ENCODE results near the gene PDSS2.
"Not testable (repeated sequence)": the region's sequence is repeated elsewhere in the genome, so short reads cannot be mapped to it uniquely, and the experiment has no call there.

The PDSS2 gene, protein sequence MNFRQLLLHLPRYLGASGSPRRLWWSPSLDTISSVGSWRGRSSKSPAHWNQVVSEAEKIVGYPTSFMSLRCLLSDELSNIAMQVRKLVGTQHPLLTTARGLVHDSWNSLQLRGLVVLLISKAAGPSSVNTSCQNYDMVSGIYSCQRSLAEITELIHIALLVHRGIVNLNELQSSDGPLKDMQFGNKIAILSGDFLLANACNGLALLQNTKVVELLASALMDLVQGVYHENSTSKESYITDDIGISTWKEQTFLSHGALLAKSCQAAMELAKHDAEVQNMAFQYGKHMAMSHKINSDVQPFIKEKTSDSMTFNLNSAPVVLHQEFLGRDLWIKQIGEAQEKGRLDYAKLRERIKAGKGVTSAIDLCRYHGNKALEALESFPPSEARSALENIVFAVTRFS

DNA sequence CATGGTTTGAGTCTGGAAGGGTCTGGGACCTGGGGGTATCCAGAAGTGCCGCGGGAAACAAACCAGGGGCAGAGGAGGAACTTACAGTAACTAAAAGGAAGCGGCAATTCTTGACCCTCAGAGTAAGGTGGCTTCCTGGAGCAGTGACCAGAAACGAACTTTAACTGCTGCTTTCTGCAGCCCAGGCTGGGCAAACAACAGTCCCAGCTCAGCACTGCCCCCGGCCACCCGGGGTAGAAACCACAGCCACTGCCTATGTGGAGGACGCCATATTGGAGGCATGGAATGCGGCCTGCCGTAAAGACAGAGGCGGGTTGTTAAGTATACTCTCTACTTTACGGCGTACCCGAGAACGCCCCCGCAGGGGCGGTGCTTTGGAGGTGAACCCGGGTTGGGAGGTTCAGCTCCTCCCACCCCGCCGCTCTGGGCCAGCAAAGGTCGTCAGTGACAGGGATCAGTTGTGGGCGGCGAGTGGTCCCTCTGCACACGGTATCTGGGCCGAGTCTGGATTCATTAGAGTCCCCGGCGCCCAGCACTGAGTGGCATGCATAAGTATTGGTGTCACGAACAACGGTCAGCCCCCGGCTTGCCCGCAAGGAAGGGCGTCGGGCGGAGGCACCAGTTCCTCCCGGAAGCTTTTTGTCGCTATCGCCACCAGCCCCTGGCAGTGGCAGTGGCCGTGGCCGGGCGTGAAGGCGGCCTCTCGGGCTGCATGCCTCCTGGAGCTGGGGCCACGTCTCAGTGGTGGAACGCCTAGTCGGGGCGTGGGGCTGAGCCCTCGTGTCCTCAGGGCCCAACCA lies at the start of gene PDSS2:
Gene PDSS2 (minus strand): TSS at position 282 of the 800 bp plus-strand sequence. CDS start 279 bp downstream, at position 3.
- no peak for DNase-seq

- DNase-seq, result no peak
Measured at GRCh38 chr6:107506145-107506544, 46.8 kb upstream of the PDSS2 start.

GRCh38 chr6:107504270-107505026 lies 45.1 kb upstream of the PDSS2 start:
- no peak for DNase-seq

DNA sequence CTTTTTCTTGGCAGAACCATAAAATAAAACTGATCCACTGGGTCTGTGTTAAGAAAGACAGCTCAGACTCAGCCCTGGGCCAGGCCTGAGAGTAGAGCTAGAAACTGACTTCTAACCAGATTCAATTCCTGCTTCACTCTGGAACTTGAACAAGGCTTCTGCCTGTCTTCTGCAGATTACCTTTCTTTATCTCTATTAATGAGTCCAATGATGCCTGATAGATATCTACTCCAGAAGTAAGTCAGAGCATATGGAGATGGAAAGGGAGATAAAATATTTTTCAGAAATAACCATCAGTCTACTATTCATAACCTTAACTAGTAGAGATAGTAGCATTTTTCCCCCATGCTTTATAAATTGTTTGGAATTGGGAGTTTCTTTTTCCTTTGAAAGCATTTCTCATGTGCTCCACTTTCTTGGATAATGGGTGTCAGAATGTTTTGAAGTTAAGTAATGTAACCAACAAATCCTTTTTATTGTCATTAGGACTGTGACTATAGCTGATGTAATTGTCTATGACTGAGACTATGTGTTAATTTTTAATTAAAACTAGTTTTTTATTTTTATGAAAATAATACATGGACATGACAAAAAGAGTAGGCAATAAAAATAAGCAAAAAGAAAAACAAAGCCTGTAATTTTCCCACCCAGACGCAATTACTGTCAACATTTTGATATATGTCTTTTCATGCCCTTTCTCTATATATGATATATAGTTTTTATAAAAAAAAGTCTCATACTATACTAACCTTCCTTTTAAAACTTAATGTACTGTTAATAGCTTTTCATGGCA lies 37.7 kb upstream of the PDSS2 start:
- DNase-seq, result no peak

DNA sequence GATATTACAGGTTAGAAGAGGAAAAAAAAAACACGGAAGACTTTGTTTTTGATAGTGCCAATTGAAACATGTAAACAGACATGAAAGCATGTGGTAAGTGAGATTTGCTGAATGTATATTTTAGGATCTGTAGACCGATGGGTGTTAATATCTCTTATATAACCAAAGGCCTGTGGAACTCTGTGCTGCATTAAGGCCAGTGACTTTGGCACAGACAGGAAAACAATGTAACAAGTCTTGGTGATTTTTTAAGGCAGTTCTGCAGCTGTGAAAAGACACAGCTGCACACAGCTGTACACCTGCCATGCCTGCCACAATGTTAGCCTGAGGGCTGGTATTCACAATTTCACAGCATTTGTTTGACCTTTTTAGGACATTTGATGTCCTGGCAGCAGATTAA lies 36.6 kb upstream of the PDSS2 start:
- no peak for DNase-seq

GRCh38 chr6:107495196-107495643 lies 35.9 kb upstream of the PDSS2 start:
- DNase-seq, result no peak

GRCh38 chr6:107493158-107494057 lies 34.0 kb upstream of the PDSS2 start:
- no peak for DNase-seq

GRCh38 chr6:107491760-107492660 lies 32.6 kb upstream of the PDSS2 start:
- no peak for DNase-seq

DNA sequence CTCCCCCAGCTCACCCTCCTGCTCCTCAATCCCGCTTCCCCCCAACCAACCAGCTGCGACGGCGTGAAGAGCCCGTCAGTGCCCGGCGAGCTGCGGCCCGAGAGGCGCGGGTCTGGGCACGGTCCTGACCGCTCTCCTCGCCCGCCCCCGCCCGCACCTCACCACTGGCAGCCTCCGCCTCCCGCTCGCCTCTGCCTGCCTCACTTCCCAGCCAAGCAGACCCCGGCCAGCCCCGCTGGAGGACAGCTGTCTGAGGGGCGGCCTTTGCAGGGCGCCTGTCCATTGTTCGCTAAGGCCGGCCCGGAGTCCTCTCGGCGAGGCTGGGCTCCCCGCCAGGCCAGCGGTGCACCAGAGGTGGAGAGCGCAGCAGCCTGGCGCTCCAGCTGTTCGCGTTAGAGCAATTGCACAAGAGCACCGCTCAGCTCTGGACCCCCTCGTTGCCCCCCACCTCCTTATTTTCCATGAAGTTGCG lies 31.8 kb upstream of the PDSS2 start:
- no peak for DNase-seq

- no peak for DNase-seq
Measured at GRCh38 chr6:107490566-107491137, 31.3 kb upstream of the PDSS2 start.

- DNase-seq, result no peak
Measured at GRCh38 chr6:107489636-107490565, 30.5 kb upstream of the PDSS2 start, which contains the start of gene SOBP. Gene SOBP (plus strand): TSS chr6:107490117. CDS start chr6:107490617, 500 bp downstream.

- DNase-seq, result no peak
Measured at GRCh38 chr6:107488875-107489635, 29.7 kb upstream of the PDSS2 start.

DNA sequence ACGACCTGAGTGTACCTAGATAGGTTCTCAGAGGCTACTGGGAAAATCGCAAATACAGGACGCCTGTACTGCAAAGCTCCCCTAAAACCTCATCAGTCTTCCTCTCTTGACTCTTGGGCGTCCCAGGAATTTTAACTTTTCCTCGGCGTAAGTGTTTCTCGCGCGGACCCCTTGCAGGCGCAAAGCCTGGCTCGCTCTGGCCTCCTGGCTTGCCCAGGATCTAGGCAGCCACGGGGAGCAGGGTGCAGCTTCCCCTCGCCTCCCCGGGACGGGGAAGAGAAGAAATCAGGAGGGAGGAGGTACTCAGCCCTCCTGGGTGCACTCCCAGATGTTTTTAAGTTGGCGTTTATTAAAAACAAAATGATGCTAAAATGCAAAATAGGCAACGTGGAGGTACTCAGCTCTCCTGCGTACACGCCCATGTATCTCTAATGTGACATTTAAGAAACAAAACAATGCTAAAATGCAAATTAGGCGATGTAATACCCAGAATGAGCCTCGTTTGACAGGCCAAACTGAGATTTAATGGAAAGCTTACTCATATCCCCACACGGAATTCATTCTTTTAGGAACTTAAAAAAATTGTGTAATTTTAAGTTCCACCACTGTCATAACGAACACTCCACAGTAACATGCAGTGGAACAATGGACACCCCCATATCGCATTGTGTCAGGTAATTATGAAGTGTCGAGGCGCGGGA lies 29.0 kb upstream of the PDSS2 start:
- no peak for DNase-seq

GRCh38 chr6:107485157-107485556 lies 25.8 kb upstream of the PDSS2 start:
- no peak for DNase-seq

DNA sequence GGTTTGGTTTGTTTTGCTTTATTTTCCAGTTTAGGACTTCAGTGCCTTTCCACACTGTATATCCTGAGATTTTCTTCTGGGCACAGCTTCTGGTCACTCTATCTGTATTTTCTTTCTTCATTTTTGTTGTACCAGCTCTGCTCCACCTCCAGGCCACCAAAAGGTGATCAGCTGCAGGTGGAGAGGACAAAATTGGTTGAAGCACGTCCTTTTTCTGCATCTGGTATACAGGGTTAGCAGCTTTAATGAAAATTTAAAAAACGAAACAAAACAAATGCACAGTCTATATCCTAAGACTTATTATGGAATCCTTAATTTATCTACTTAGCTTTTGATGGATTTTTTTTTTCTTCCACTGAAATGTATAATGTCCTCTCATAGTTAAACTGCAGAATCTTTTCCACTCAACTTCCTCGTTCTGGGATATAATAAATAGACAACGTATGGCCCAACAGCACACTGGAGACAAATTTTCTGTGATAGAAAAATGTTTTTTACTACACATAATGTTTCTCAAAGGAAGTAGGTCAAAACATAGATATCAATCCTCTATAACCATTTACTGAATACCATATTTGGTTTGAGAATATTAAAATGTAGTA lies 19.8 kb upstream of the PDSS2 start:
- no peak for DNase-seq

GRCh38 chr6:107475826-107476225 lies 16.5 kb upstream of the PDSS2 start:
- not testable (repeated sequence) for DNase-seq

All from cortex of kidney (tissue), 1 donor.